Skin of body (tissue), 2 donors: Measurements from ENCODE around the gene NEUROD2. TPM values are rescaled to one million over a fixed set of nuclear protein-coding genes. Genes with fewer than 3 reads are reported as not detected.
"Not testable (repeated sequence)": the region's sequence is repeated elsewhere in the genome, so short reads cannot be mapped to it uniquely, and the experiment has no call there.

Experiments used
- DNase-seq: peaks from one replicate; lab custom pipeline; 2025; lab: John Stamatoyannopoulos, UW
- total RNA-seq: library from RNA; depleted of rRNA; stranded (reverse); fragments of >200 nt; gene quantifications from one replicate; pipeline ENCODE4 v1.2.3, GENCODE V29; 2014

NEUROD2 gene
- total RNA-seq, 1 donor from 2014 or later, result not detected

DNA sequence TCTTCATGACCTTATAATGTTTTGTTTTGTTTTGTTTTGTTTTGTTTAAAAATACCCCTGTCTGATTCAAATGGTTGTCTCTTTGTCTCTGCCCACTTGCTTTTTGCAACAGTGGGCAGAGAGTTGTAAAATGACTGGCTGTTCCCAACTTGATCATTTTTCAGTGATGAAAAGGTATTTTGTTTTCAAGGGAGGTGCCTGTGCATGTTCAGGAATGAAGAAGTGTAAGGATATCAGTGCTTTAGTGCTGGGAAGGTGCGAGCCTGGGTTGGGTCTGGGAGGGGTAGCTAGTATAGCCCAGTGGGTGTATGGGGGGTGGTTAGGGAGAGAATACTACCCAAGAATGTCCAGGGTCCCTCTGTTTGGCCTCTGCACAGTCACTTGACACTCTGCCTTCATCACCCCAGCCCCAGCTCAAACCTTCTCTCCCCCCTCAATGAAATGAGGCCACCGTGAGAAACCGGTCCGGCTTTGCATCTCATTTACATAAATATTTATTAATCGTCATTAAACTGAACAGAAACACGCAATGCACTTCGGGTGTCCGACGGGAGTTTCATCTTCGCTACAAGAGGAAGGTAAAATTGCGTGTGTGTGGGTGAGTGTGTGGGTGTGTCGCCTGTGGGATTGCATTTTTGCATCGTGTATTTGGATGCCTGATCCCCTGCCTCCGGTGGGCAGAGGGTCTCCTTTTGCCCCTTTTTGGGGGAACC, 4.3 kb downstream of the NEUROD2 start:
- no peak for DNase-seq

DNA sequence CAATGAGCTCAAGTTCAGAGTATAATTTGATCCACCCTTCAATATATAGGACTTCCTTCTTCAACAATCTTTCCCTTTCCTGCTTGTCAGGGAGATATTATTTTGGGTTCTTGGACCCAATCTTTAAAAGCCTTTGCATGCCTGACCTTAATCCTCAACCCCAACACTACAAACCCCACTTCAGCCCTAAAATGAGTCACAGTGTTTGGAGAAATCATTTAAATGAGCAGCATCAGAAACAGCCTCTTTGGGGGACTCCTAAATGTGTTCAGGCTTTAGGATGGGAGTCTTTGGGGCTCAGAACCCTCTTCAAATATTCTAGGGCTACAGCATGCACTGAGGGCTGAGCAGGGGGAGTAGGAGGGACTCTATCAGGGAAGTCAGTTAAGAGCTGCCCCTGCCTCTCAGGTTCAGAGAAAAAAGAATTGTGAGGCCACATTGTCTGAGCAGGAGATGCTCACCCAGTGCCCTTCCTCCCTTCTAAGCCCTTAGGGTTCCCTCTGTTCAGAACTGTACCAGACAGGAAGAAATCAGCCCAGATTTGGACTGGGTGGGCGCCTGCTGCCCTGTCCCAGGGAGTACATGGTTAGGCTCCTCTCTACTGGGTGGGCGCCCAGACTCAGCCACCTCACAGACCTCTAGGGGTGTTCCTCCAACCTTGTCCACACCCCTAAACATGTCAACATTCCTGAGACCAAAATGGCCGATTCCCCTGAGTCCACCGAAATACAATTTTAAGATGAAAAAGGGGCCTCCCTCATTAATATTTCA, 5.0 kb downstream of the NEUROD2 start:
- no peak for DNase-seq

DNA sequence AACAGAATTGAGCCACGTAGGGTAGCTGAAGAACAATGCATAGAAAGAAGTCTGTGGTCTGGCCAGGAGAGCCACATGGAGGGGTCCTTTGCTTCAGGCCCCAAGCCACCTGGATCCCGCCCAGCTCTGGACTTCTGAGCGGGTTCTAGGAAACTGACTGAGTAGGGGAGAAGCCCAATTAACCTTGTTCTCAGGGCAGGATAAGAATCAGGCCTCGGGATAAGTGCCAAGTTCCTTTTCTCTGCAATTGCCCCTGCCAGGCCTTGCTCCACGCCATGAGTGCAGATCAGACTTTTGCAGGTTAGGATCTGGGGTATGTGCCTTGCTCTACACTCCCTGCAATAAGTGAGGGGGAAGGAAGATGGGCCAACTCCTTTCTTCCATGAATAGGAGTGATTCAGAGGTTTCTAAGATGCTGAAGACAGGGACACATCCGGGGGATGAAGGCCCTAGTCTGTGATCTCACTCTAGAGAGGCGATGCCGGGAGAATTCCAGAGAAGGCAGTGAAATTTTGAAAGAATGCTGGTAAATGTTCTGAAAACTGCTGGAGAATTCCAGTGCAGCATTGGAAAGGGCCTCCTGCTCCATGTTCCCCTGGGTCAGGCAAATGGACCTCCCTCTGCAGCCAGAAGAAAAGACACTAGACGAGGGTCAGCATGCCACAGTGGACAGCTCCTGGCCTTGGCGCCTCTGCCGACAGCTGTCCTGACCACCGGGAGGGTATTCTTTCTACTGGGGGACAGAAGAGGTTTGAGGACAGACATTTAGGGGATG, 5.8 kb downstream of the NEUROD2 start:
- no peak for DNase-seq

- no peak for DNase-seq
These were observed 6.6 kb downstream of the NEUROD2 start for GRCh38 chr17:39600997-39601597.

DNA sequence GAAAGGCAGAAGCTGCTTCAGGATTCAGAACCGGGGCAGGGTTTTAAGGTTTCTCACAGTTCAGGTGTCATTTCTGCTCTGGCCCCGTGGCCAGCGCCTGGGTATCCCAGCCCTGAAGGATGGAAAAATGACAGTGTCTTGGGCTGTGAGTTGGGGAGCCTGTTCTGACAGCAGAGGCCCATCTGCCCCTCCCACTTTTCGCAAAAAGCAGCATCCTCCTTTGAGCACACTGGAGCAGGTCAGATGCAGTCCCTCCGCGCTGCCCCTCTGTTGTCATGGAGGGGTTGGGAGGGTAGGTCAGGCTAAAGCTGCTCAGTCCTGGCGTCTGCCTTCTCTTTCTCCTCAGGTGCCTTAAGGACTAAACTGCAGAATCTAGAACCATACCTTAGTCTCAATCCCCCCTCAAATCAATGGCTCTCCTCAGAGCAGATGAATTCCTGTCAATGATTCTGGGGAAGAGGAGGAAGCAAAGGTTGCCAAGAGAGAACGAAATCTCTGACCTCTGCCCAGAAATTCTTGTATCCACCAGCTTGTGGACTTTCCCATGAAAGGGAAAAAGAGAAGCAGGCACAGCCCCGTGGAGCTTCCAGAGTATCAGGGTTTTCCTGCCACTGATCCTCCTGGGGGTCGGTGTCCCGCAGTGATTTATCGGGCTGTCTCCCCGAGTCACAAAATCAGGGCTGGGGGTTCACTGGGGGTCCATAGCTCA, 7.3 kb downstream of the NEUROD2 start:
- no peak for DNase-seq

DNA sequence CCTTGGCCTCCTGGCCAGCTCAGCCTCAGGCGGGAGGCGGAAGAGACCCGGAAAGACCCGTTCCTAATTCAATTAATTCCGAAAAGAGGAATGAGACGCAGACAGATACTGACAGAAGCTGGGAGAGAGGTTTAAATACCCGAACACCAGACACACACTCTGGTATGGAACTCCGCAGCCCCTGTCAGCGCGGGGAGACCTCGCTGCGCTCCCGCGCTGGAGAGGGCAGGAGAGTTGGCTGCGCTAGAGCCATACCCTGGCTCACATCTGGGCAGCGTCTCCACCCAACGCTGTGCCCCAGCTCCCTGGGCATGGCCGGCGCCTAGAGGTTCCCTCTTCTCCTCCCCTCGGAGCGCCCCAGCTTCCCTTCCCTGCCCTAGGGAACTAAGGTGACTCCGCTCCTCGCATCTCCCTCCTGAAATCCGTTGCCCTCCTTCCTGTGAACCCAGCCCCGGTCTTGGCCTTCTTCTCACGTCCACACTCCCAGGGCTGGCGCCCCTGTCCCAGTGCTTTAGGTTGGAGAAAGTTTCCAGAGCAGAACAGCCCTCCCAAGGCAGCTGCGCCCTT, 8.0 kb downstream of the NEUROD2 start:
- no peak for DNase-seq

- DNase-seq, result no peak
These were observed 8.6 kb downstream of the NEUROD2 start for GRCh38 chr17:39599004-39599664.

GRCh38 chr17:39598630-39599003, 9.1 kb downstream of the NEUROD2 start:
- DNase-seq, result no peak

GRCh38 chr17:39598047-39598481, 9.7 kb downstream of the NEUROD2 start:
- DNase-seq, result no peak

DNA sequence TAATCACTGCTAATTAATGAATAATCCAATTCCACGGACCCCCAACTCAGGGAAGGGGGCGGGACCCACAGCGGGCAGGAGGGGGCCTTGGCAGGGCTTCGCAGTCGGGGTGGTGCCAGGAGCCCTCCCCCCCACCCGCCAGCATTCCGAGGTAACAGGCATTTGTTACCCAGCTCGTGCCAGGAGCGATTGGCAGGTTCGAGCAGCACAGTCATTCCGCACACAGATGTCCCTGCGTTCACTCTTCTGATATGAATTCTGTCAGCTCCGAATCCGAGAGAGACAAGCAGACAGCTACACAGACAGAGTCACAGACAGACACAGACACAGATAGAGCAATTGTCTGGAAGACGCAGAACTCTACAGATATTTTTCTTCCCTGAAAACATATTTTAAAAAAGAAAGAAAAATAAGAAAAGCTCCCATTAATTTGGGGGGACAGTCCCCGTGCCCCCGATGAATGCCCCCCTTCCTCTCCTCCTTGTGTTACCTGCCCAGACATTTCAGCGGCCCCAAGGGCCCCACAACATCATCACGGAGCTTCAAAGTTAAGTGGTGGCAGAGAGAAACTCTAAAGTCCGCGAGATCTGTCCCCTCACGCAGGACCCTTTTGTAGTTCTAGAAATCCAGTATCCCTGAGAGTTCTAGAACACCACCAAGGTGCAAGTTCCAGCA, 10.2 kb downstream of the NEUROD2 start:
- DNase-seq, result no peak

GRCh38 chr17:39596543-39597267, 11.0 kb downstream of the NEUROD2 start:
- no peak for DNase-seq

- DNase-seq, result no peak
These were observed 11.7 kb downstream of the NEUROD2 start for GRCh38 chr17:39595928-39596510.

DNA sequence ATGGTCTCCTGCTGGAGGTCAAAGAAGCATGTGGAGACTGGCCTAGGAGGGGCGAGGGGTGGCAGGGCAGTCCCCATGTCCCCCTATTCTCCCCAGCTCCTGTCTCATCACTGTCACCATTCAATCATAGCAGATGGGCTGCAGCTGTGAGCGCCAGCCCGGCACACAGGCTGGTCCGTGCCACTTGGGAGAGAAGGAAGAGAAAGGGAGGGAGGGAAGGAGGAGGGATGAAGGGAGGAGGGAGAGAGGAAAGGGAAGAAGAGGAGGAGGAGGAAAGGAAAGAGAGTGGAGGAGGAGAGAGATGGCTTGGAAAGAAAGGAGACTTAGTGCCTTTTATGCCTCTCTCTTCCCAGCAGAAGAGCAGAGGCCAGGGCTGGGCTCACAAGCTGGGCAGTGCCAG, 12.4 kb downstream of the NEUROD2 start:
- DNase-seq, result no peak

GRCh38 chr17:39593371-39593770, 14.3 kb downstream of the NEUROD2 start:
- no peak for DNase-seq

GRCh38 chr17:39591958-39592954, 15.5 kb downstream of the NEUROD2 start:
- DNase-seq, result no peak

GRCh38 chr17:39590180-39590579, 17.5 kb downstream of the NEUROD2 start:
- not testable (repeated sequence) for DNase-seq

GRCh38 chr17:39582658-39583057, 25.1 kb downstream of the NEUROD2 start:
- no peak for DNase-seq
